Tibial artery (tissue), 4 donors: ENCODE results near the gene S100A14.

ENCODE experiments used
- DNase-seq, 2 donors: peaks; one replicate each; pipeline ENCODE4 v3.0.0-alpha.2; 2019
- H3K27ac ChIP-seq, 2 donors: fragments of 200-600 bp; sonication (generic) in 1 of 2; 1 replicate in 1 of 2; 2 replicates in 1 of 2; pipeline ENCODE4 v1.5.1; 2018 to 2019; ENCODE audit warnings: mild to moderate bottlenecking in 1 of 2
- H3K27me3 ChIP-seq, 2 donors: fragments of 200-600 bp; sonication (generic) in 1 of 2; one replicate each; pipeline versions ENCODE4 v1.5.1 to v1.6.0; 2016 to 2019
- H3K36me3 ChIP-seq, 3 donors: fragments of 200-600 bp; sonication (generic) in 2 of 3; one replicate each; pipeline ENCODE4 v1.5.1; 2016 to 2019; ENCODE audit warnings: mild to moderate bottlenecking in 2 of 3
- H3K4me1 ChIP-seq, 4 donors: fragments of 200-600 bp; sonication (generic) in 2 of 4; 1 replicate in 3 of 4; 2 replicates in 1 of 4; pipeline ENCODE4 v1.5.1; 2016 to 2019
- H3K4me3 ChIP-seq, 2 donors: fragments of 200-600 bp; sonication (generic) in 1 of 2; 1 replicate in 1 of 2; 2 replicates in 1 of 2; pipeline ENCODE4 v1.5.1; 2018 to 2019; ENCODE audit warnings: mild to moderate bottlenecking in 2 of 2
- H3K9me3 ChIP-seq, 3 donors: fragments of 200-600 bp; sonication (generic) in 1 of 3; one replicate each; pipeline ENCODE4 v1.5.1; 2016 to 2019
- intact Hi-C: fragments of 100-400 bp; cut with DNase I; formaldehyde crosslinking; loops from one replicate; pipeline ENCODE4 v1.15.0; 2023; ENCODE audit warnings: low total_unique reads
- TF ChIP-seq, protein P1 (sequence below), 2 experiments: fragments of 200-600 bp in 1 of 2; fragments of 450-650 bp in 1 of 2; IDR thresholded peaks; one replicate each; pipeline ENCODE4 v1.5.1; 2017 to 2019; ENCODE audit warnings: antibody characterized with exemption in 2 of 2, mild to moderate bottlenecking in 1 of 2, moderate library complexity in 1 of 2

Gene S100A14

DNA sequence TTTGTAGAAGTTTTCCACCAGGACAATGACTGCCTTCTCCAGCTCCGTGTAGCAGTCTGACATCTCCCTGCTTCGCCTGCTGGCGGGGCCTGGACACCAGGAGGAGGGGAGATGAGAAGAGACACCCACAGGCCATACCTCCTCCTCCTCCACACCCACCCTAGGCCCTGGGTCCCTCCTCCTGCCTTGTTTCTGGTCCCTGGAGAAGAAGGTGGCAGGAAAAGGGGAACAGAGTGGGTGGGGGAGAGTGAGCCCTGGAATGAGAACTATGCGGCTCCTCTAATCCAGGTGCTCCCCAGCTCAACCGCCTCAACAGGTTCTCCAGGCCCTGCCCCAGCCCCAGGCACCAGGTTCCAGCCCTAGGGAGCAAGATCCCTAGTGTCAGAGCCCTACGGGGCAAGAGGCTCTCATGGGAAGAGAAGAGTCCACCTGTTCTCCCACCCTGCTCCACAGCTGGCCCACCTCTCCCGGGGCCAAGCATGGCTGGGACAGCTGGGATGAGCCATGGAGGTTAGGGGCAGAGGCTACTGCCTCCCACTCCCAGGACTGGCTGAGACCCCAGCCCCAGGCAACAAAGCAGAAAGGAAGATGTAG, 7.9 kb downstream of the S100A14 start:
- DNase-seq: no peak
- H3K27me3 ChIP-seq: no peaks in the 10 kb centered on the region
- H3K36me3 ChIP-seq: peaks cover 13 to 32% (median 17%) of the 10 kb centered on the region in 3 donors
- peaks cover 0 to 53% (median 31%) of the 10 kb centered on the region in 4 donors for H3K4me1 ChIP-seq
- peak overlapping the region; percentile 76 to 95 for H3K27ac ChIP-seq
- H3K9me3 ChIP-seq: no peaks in the 10 kb centered on the region
- intact Hi-C loops: no loop called here
- peak overlapping the region; percentile 36 to 50 for H3K4me3 ChIP-seq
- TF ChIP-seq, protein P1, sequence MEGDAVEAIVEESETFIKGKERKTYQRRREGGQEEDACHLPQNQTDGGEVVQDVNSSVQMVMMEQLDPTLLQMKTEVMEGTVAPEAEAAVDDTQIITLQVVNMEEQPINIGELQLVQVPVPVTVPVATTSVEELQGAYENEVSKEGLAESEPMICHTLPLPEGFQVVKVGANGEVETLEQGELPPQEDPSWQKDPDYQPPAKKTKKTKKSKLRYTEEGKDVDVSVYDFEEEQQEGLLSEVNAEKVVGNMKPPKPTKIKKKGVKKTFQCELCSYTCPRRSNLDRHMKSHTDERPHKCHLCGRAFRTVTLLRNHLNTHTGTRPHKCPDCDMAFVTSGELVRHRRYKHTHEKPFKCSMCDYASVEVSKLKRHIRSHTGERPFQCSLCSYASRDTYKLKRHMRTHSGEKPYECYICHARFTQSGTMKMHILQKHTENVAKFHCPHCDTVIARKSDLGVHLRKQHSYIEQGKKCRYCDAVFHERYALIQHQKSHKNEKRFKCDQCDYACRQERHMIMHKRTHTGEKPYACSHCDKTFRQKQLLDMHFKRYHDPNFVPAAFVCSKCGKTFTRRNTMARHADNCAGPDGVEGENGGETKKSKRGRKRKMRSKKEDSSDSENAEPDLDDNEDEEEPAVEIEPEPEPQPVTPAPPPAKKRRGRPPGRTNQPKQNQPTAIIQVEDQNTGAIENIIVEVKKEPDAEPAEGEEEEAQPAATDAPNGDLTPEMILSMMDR (IDR thresholded peaks at IDR 0.05): no peak

DNA sequence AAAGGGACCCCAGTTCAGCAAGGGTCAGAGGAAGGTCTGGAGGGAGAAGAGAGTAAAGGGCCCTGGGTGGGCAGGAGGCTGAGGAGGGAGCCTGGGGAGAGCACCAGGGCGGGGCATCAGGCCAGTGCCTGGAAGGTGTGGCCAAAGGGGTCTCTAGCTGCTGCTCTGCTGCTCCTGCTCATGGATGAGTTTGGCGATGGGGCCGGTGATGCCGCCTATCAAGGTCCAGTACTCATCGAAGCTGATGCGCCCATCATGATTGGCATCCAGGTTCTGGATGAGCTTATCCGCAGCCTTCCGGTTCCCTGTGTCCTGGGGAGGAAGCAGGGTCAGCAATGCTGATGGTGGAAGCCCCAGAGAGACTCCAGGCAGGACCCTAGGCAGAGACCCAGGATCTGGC, 8.7 kb downstream of the S100A14 start:
- Histone ChIP-seq H3K27ac (peak overlapping the region in 1 of 2 donors; percentile 95), H3K4me3 (no peak overlapping the region), H3K4me1 (peaks cover 0 to 53% (median 29%) of the 10 kb centered on the region in 4 donors), H3K27me3 (no peaks in the 10 kb centered on the region), H3K36me3 (peaks cover 13 to 32% (median 17%) of the 10 kb centered on the region in 3 donors), H3K9me3 (no peaks in the 10 kb centered on the region)
- no peak for DNase-seq
- intact Hi-C loops: no loop called here
- TF ChIP-seq, protein P1 (IDR thresholded peaks at IDR 0.05): no peak

GRCh38 chr1:153606194-153606593, 9.9 kb downstream of the S100A14 start:
- DNase-seq: no peak
- Histone ChIP-seq H3K36me3 (peaks cover 13 to 32% (median 17%) of the 10 kb centered on the region in 3 donors), H3K27ac (no peak overlapping the region), H3K4me3 (no peak overlapping the region), H3K4me1 (peaks cover 0 to 44% (median 24%) of the 10 kb centered on the region in 4 donors), H3K27me3 (no peaks in the 10 kb centered on the region), H3K9me3 (no peaks in the 10 kb centered on the region)
- TF ChIP-seq, protein P1 (IDR thresholded peaks at IDR 0.05): no peak
- intact Hi-C loops: no loop called here

DNA sequence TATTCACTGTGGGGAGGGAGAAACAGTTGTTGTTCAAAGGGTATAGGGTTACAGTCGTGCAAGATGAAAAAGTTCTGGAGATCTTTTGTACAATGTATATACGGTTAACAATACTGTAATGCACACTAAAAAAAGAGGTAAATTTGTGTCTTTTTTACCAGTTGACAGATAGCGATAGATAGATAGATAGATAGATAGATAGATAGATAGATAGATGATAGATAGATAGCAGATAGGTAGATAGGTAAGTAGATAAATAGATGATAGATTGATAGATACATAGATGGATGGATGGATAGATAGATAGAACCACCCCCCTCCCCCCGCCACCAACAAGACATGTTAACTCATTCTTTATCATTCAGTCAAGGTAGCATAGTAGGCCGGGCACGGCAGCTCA, 13.4 kb downstream of the S100A14 start:
- no peak for DNase-seq
- TF ChIP-seq, protein P1 (IDR thresholded peaks at IDR 0.05): no peak
- Histone ChIP-seq H3K9me3 (no peaks in the 10 kb centered on the region), H3K27me3 (no peaks in the 10 kb centered on the region), H3K27ac (no peak overlapping the region), H3K36me3 (peaks cover 13 to 29% (median 17%) of the 10 kb centered on the region in 3 donors), H3K4me3 (no peak overlapping the region), H3K4me1 (peaks cover 0 to 10% (median 2%) of the 10 kb centered on the region in 4 donors)
- intact Hi-C loops: no loop called here

GRCh38 chr1:153599847-153600246, 16.3 kb downstream of the S100A14 start:
- H3K9me3 ChIP-seq: no peaks in the 10 kb centered on the region
- no peaks in the 10 kb centered on the region for H3K27me3 ChIP-seq
- no peaks in the 10 kb centered on the region for H3K36me3 ChIP-seq
- no peak overlapping the region for H3K4me3 ChIP-seq
- no peaks in the 10 kb centered on the region for H3K4me1 ChIP-seq
- TF ChIP-seq, protein P1 (IDR thresholded peaks at IDR 0.05): no peak
- no peak for DNase-seq
- no peak overlapping the region for H3K27ac ChIP-seq
- intact Hi-C loops: no loop called here
